ENCODE data around the gene TMEM161A.
A peak's percentile ranks its signal among the peaks of the same experiment; 100 is the strongest.

TMEM161A gene

GRCh38 chr19:19113040-19113626, 25.1 kb downstream of the TMEM161A start:
- peaks cover 0 to 16% (median 9%) of the 10 kb centered on the region in 4 experiments for H3K4me1 ChIP-seq (ENCODE audit: control extremely low read depth in 1 of 4, control insufficient read depth in 4 of 4, insufficient read depth in 4 of 4, low read length in 3 of 4)
- H3K36me3 ChIP-seq (ENCODE audit: control insufficient read depth in 4 of 4, insufficient read depth in 4 of 4, low read length in 3 of 4) = peaks cover 0 to under 1% (median 0%) of the 10 kb centered on the region in 4 experiments
- WGBS (ENCODE audit: insufficient coverage) = 73% methylated on average over 7 of the region's 7 CpGs
- H3K9me3 ChIP-seq (ENCODE audit: control extremely low read depth in 1 of 5, control insufficient read depth in 4 of 5, insufficient read depth in 2 of 5, low read depth in 1 of 5, low read length in 4 of 5) = no peaks in the 10 kb centered on the region
- DNase-seq = peak; percentile 17 to 63 (median 61)
- ChIA-PET POLR2A (no interaction called here), CTCF (interaction anchor here (0.6 to 3.2 kb wide), 3 partner anchors 23 to 62 kb away, joined by 3 to 9 read pairs (median 4); no protein-coding TSS in a partner anchor)
- H3K27ac ChIP-seq (ENCODE audit: insufficient read depth in 1 of 2, low read depth in 1 of 2, low read length in 2 of 2, poor library complexity in 1 of 2, severe bottlenecking in 2 of 2) = no peak overlapping the region
- no peak overlapping the region for H3K4me3 ChIP-seq (ENCODE audit: control insufficient read depth in 1 of 7, extremely low read depth in 1 of 7, insufficient read depth in 4 of 7, low read depth in 2 of 7, low read length in 6 of 7)
- no peaks in the 10 kb centered on the region for H3K27me3 ChIP-seq (replicated peaks in 2 of 5; ENCODE audit: control insufficient read depth in 4 of 5, insufficient read depth in 5 of 5, low read length in 4 of 5)

- Histone ChIP-seq H3K27me3 (replicated peaks in 2 of 5; ENCODE audit: control insufficient read depth in 4 of 5, insufficient read depth in 5 of 5, low read length in 4 of 5) (no peaks in the 10 kb centered on the region), H3K27ac (ENCODE audit: insufficient read depth in 1 of 2, low read depth in 1 of 2, low read length in 2 of 2, poor library complexity in 1 of 2, severe bottlenecking in 2 of 2) (no peak overlapping the region), H3K4me3 (ENCODE audit: control insufficient read depth in 1 of 7, extremely low read depth in 1 of 7, insufficient read depth in 4 of 7, low read depth in 2 of 7, low read length in 6 of 7) (no peak overlapping the region), H3K9me3 (ENCODE audit: control extremely low read depth in 1 of 5, control insufficient read depth in 4 of 5, insufficient read depth in 2 of 5, low read depth in 1 of 5, low read length in 4 of 5) (no peaks in the 10 kb centered on the region), H3K4me1 (ENCODE audit: control extremely low read depth in 1 of 4, control insufficient read depth in 4 of 4, insufficient read depth in 4 of 4, low read length in 3 of 4) (peaks cover 0 to 16% (median 9%) of the 10 kb centered on the region in 4 experiments), H3K36me3 (ENCODE audit: control insufficient read depth in 4 of 4, insufficient read depth in 4 of 4, low read length in 3 of 4) (peaks cover 0 to 6% (median 2%) of the 10 kb centered on the region in 4 experiments)
- 83% methylated on average over 4 of the region's 9 CpGs for WGBS (ENCODE audit: insufficient coverage)
- POLR2A ChIA-PET = no interaction called here
- DNase-seq = no peak
- CTCF ChIA-PET = interaction anchor here (1.0 to 3.2 kb wide), 5 partner anchors 20 to 57 kb away, joined by 3 to 9 read pairs (median 3); no protein-coding TSS in a partner anchor
Observed at GRCh38 chr19:19111967-19112580, 26.2 kb downstream of the TMEM161A start.

GRCh38 chr19:19111136-19111835, 27.0 kb downstream of the TMEM161A start:
- H3K36me3 ChIP-seq (ENCODE audit: control insufficient read depth in 4 of 4, insufficient read depth in 4 of 4, low read length in 3 of 4) = peaks cover 0 to 6% (median 2%) of the 10 kb centered on the region in 4 experiments
- H3K4me3 ChIP-seq (ENCODE audit: control insufficient read depth in 1 of 7, extremely low read depth in 1 of 7, insufficient read depth in 4 of 7, low read depth in 2 of 7, low read length in 6 of 7) = no peak overlapping the region
- CTCF ChIA-PET = interaction anchor here (0.8 to 3.2 kb wide), 6 partner anchors 13 to 85 kb away, joined by 3 to 9 read pairs (median 3); no protein-coding TSS in a partner anchor
- no peaks in the 10 kb centered on the region for H3K27me3 ChIP-seq (replicated peaks in 2 of 5; ENCODE audit: control insufficient read depth in 4 of 5, insufficient read depth in 5 of 5, low read length in 4 of 5)
- WGBS (ENCODE audit: insufficient coverage) = 90% methylated on average over 12 of the region's 15 CpGs
- H3K9me3 ChIP-seq (ENCODE audit: control extremely low read depth in 1 of 5, control insufficient read depth in 4 of 5, insufficient read depth in 2 of 5, low read depth in 1 of 5, low read length in 4 of 5) = no peaks in the 10 kb centered on the region
- H3K27ac ChIP-seq (ENCODE audit: insufficient read depth in 1 of 2, low read depth in 1 of 2, low read length in 2 of 2, poor library complexity in 1 of 2, severe bottlenecking in 2 of 2) = no peak overlapping the region
- POLR2A ChIA-PET = no interaction called here
- H3K4me1 ChIP-seq (ENCODE audit: control extremely low read depth in 1 of 4, control insufficient read depth in 4 of 4, insufficient read depth in 4 of 4, low read length in 3 of 4) = peaks cover 0 to 16% (median 9%) of the 10 kb centered on the region in 4 experiments
- no peak for DNase-seq

GRCh38 chr19:19110410-19111135, 27.7 kb downstream of the TMEM161A start:
- 20% methylated on average over 60 of the region's 66 CpGs for WGBS (ENCODE audit: insufficient coverage)
- H3K4me3 ChIP-seq (ENCODE audit: control insufficient read depth in 1 of 7, extremely low read depth in 1 of 7, insufficient read depth in 4 of 7, low read depth in 2 of 7, low read length in 6 of 7) = peak overlapping the region in 4 of 7 experiments; percentile 15 to 59 (median 54)
- peak; percentile 32 to 69 (median 63) for DNase-seq
- H3K4me1 ChIP-seq (ENCODE audit: control extremely low read depth in 1 of 4, control insufficient read depth in 4 of 4, insufficient read depth in 4 of 4, low read length in 3 of 4) = peaks cover 0 to 16% (median 9%) of the 10 kb centered on the region in 4 experiments
- ChIA-PET CTCF (interaction anchor here (0.8 to 3.2 kb wide), 5 partner anchors 13 to 84 kb away, joined by 3 to 9 read pairs (median 3); no protein-coding TSS in a partner anchor), POLR2A (interaction anchor here (0.5 kb wide), 1 partner anchor 233 kb away, joined by 3 read pairs; no protein-coding TSS in a partner anchor)
- peaks cover 0 to 6% (median 2%) of the 10 kb centered on the region in 4 experiments for H3K36me3 ChIP-seq (ENCODE audit: control insufficient read depth in 4 of 4, insufficient read depth in 4 of 4, low read length in 3 of 4)
- H3K9me3 ChIP-seq (ENCODE audit: control extremely low read depth in 1 of 5, control insufficient read depth in 4 of 5, insufficient read depth in 2 of 5, low read depth in 1 of 5, low read length in 4 of 5) = no peaks in the 10 kb centered on the region
- H3K27ac ChIP-seq (ENCODE audit: insufficient read depth in 1 of 2, low read depth in 1 of 2, low read length in 2 of 2, poor library complexity in 1 of 2, severe bottlenecking in 2 of 2) = no peak overlapping the region
- H3K27me3 ChIP-seq (replicated peaks in 2 of 5; ENCODE audit: control insufficient read depth in 4 of 5, insufficient read depth in 5 of 5, low read length in 4 of 5) = no peaks in the 10 kb centered on the region

GRCh38 chr19:19109601-19110000, 28.7 kb downstream of the TMEM161A start:
- no peak for DNase-seq
- ChIA-PET POLR2A (no interaction called here), CTCF (interaction anchor here (1.1 to 1.5 kb wide), 3 partner anchors 10 to 65 kb away, joined by 3 to 4 read pairs (median 3); no protein-coding TSS in a partner anchor)
- Histone ChIP-seq H3K36me3 (ENCODE audit: control insufficient read depth in 4 of 4, insufficient read depth in 4 of 4, low read length in 3 of 4) (peaks cover 0 to 6% (median 2%) of the 10 kb centered on the region in 4 experiments), H3K4me3 (ENCODE audit: control insufficient read depth in 1 of 7, extremely low read depth in 1 of 7, insufficient read depth in 4 of 7, low read depth in 2 of 7, low read length in 6 of 7) (no peak overlapping the region), H3K27me3 (replicated peaks in 2 of 5; ENCODE audit: control insufficient read depth in 4 of 5, insufficient read depth in 5 of 5, low read length in 4 of 5) (no peaks in the 10 kb centered on the region), H3K9me3 (ENCODE audit: control extremely low read depth in 1 of 5, control insufficient read depth in 4 of 5, insufficient read depth in 2 of 5, low read depth in 1 of 5, low read length in 4 of 5) (no peaks in the 10 kb centered on the region), H3K4me1 (ENCODE audit: control extremely low read depth in 1 of 4, control insufficient read depth in 4 of 4, insufficient read depth in 4 of 4, low read length in 3 of 4) (peaks cover 0 to 16% (median 9%) of the 10 kb centered on the region in 4 experiments), H3K27ac (ENCODE audit: insufficient read depth in 1 of 2, low read depth in 1 of 2, low read length in 2 of 2, poor library complexity in 1 of 2, severe bottlenecking in 2 of 2) (no peak overlapping the region)
- WGBS (ENCODE audit: insufficient coverage) = 100% methylated on average over 9 of the region's 9 CpGs

- DNase-seq = no peak
- ChIA-PET POLR2A (no interaction called here), CTCF (interaction anchor here (0.6 to 1.0 kb wide), 2 partner anchors 30 to 398 kb away, joined by 3 read pairs; no protein-coding TSS in a partner anchor)
- Histone ChIP-seq H3K36me3 (ENCODE audit: control insufficient read depth in 4 of 4, insufficient read depth in 4 of 4, low read length in 3 of 4) (peaks cover 0 to 6% (median 2%) of the 10 kb centered on the region in 4 experiments), H3K4me3 (ENCODE audit: control insufficient read depth in 1 of 7, extremely low read depth in 1 of 7, insufficient read depth in 4 of 7, low read depth in 2 of 7, low read length in 6 of 7) (no peak overlapping the region), H3K9me3 (ENCODE audit: control extremely low read depth in 1 of 5, control insufficient read depth in 4 of 5, insufficient read depth in 2 of 5, low read depth in 1 of 5, low read length in 4 of 5) (no peaks in the 10 kb centered on the region), H3K4me1 (ENCODE audit: control extremely low read depth in 1 of 4, control insufficient read depth in 4 of 4, insufficient read depth in 4 of 4, low read length in 3 of 4) (peaks cover 0 to 10% (median 5%) of the 10 kb centered on the region in 4 experiments), H3K27ac (ENCODE audit: insufficient read depth in 1 of 2, low read depth in 1 of 2, low read length in 2 of 2, poor library complexity in 1 of 2, severe bottlenecking in 2 of 2) (no peak overlapping the region), H3K27me3 (replicated peaks in 2 of 5; ENCODE audit: control insufficient read depth in 4 of 5, insufficient read depth in 5 of 5, low read length in 4 of 5) (no peaks in the 10 kb centered on the region)
- 97% methylated on average over 9 of the region's 11 CpGs for WGBS (ENCODE audit: insufficient coverage)
Observed at GRCh38 chr19:19107654-19108053, 30.6 kb downstream of the TMEM161A start.

All from common myeloid progenitor, CD34-positive (primary cell).